ENCODE data around the gene LIMK2. TPM values are rescaled to one million over a fixed set of nuclear protein-coding genes. Genes with fewer than 3 reads are reported as not detected.

Gene LIMK2
- total and polyA plus RNA-seq, 4 donors, result 6.6 to 39.2 (median 13.4) TPM

GRCh38 chr22:31241200-31241599 lies 29.1 kb downstream of the LIMK2 start:
- H3K4me1 ChIP-seq (ENCODE audit: control insufficient read depth in 4 of 4, insufficient read depth in 4 of 4, low read length in 3 of 4), result peaks cover 0 to 3% (median 1%) of the 10 kb centered on the region in 4 donors
- H3K27ac ChIP-seq (ENCODE audit: low read depth in 1 of 2, low read length in 2 of 2), result no peak overlapping the region
- 17% methylated on average over 1 of the region's 1 CpG for WGBS
- no peaks in the 10 kb centered on the region for H3K27me3 ChIP-seq (ENCODE audit: control insufficient read depth in 4 of 4, insufficient read depth in 4 of 4, low read length in 3 of 4)
- peaks cover 0 to 3% (median 0%) of the 10 kb centered on the region in 4 donors for H3K36me3 ChIP-seq (ENCODE audit: control insufficient read depth in 4 of 4, insufficient read depth in 3 of 4, low read depth in 1 of 4, low read length in 3 of 4)
- no peaks in the 10 kb centered on the region for H3K9me3 ChIP-seq (ENCODE audit: control insufficient read depth in 4 of 4, low read length in 3 of 4)
- TF ChIP-seq NR2F2 (IDR thresholded peaks at IDR 0.05) (peak; percentile 36), RXRA (IDR thresholded peaks at IDR 0.05) (peak; percentile 40 to 56), HNF4A (conservative IDR thresholded peaks at IDR 0.05) (peak; percentile 81 to 95), GABPA (IDR thresholded peaks at IDR 0.05 in 1 of 2, conservative IDR thresholded peaks at IDR 0.05 in 1 of 2) (no peak), HNF4G (IDR thresholded peaks at IDR 0.05) (peak; percentile 69), JUND (IDR thresholded peaks at IDR 0.05) (peak; percentile 24 to 34)
- TF ChIP-seq, protein P1, sequence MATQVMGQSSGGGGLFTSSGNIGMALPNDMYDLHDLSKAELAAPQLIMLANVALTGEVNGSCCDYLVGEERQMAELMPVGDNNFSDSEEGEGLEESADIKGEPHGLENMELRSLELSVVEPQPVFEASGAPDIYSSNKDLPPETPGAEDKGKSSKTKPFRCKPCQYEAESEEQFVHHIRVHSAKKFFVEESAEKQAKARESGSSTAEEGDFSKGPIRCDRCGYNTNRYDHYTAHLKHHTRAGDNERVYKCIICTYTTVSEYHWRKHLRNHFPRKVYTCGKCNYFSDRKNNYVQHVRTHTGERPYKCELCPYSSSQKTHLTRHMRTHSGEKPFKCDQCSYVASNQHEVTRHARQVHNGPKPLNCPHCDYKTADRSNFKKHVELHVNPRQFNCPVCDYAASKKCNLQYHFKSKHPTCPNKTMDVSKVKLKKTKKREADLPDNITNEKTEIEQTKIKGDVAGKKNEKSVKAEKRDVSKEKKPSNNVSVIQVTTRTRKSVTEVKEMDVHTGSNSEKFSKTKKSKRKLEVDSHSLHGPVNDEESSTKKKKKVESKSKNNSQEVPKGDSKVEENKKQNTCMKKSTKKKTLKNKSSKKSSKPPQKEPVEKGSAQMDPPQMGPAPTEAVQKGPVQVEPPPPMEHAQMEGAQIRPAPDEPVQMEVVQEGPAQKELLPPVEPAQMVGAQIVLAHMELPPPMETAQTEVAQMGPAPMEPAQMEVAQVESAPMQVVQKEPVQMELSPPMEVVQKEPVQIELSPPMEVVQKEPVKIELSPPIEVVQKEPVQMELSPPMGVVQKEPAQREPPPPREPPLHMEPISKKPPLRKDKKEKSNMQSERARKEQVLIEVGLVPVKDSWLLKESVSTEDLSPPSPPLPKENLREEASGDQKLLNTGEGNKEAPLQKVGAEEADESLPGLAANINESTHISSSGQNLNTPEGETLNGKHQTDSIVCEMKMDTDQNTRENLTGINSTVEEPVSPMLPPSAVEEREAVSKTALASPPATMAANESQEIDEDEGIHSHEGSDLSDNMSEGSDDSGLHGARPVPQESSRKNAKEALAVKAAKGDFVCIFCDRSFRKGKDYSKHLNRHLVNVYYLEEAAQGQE (IDR thresholded peaks at IDR 0.05), result no peak
- DNase-seq (ENCODE audit: low spot score), result no peak
- no peak overlapping the region for H3K9ac ChIP-seq (ENCODE audit: low read depth in 1 of 2, low read length in 2 of 2)
- H3K4me3 ChIP-seq (ENCODE audit: low read depth in 1 of 3, low read length in 3 of 3), result no peak overlapping the region

DNA sequence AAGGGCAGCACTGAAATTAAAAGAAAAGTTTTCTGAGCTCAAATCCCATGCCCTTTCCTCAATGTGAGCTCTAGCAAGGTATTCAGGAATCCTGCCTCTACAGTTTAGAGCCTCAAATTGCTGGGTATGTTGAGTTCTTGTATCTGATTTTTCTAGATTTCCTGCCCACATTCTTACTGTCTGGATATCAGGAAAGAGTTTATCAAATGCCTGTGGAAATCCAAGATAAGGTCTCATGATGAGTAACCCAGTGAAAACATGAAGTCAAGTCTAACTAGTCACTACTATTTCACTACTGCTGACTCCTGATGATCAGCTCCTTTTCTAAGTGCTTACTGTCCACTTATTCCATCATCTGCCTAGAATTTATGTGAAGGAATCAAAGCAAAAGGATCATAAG lies 29.8 kb downstream of the LIMK2 start:
- no peak for DNase-seq (ENCODE audit: low spot score)
- Histone ChIP-seq H3K9me3 (ENCODE audit: control insufficient read depth in 4 of 4, low read length in 3 of 4) (no peaks in the 10 kb centered on the region), H3K9ac (ENCODE audit: low read depth in 1 of 2, low read length in 2 of 2) (no peak overlapping the region), H3K27ac (ENCODE audit: low read depth in 1 of 2, low read length in 2 of 2) (no peak overlapping the region), H3K36me3 (ENCODE audit: control insufficient read depth in 4 of 4, insufficient read depth in 3 of 4, low read depth in 1 of 4, low read length in 3 of 4) (peaks cover 0 to 2% (median 0%) of the 10 kb centered on the region in 4 donors), H3K4me3 (ENCODE audit: low read depth in 1 of 3, low read length in 3 of 3) (no peak overlapping the region), H3K4me1 (ENCODE audit: control insufficient read depth in 4 of 4, insufficient read depth in 4 of 4, low read length in 3 of 4) (peaks cover 0 to 3% (median 1%) of the 10 kb centered on the region in 4 donors), H3K27me3 (ENCODE audit: control insufficient read depth in 4 of 4, insufficient read depth in 4 of 4, low read length in 3 of 4) (no peaks in the 10 kb centered on the region)
- no peak for TF ChIP-seq ZBTB33 (IDR thresholded peaks at IDR 0.05)
- TF ChIP-seq, protein P2, sequence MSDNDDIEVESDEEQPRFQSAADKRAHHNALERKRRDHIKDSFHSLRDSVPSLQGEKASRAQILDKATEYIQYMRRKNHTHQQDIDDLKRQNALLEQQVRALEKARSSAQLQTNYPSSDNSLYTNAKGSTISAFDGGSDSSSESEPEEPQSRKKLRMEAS (IDR thresholded peaks at IDR 0.05), result no peak
- no peak for TF ChIP-seq FOXA1 (IDR thresholded peaks at IDR 0.05)
- TF ChIP-seq TAF1 (conservative IDR thresholded peaks at IDR 0.05), result no peak
- no peak for TF ChIP-seq ATF3 (IDR thresholded peaks at IDR 0.05)
- TF ChIP-seq, protein P1 (IDR thresholded peaks at IDR 0.05), result no peak
- no peak for TF ChIP-seq RAD21 (IDR thresholded peaks at IDR 0.05)
- no peak for TF ChIP-seq CTCF (IDR thresholded peaks at IDR 0.05; ENCODE audit: low read depth, low read length, missing input control)
- TF ChIP-seq JUND (IDR thresholded peaks at IDR 0.05), result no peak
- TF ChIP-seq EGR1 (IDR thresholded peaks at IDR 0.05; ENCODE audit: low read depth in 2 of 2), result no peak
- TF ChIP-seq HNF4A (conservative IDR thresholded peaks at IDR 0.05), result no peak
- no peak for TF ChIP-seq SP1 (IDR thresholded peaks at IDR 0.05)
- no peak for TF ChIP-seq FOXA2 (IDR thresholded peaks at IDR 0.05)
- TF ChIP-seq RXRA (IDR thresholded peaks at IDR 0.05), result no peak
- TF ChIP-seq HNF4G (IDR thresholded peaks at IDR 0.05), result no peak
- TF ChIP-seq GABPA (IDR thresholded peaks at IDR 0.05 in 1 of 2, conservative IDR thresholded peaks at IDR 0.05 in 1 of 2), result no peak
- no peak for TF ChIP-seq NR2F2 (IDR thresholded peaks at IDR 0.05)
- TF ChIP-seq YY1 (IDR thresholded peaks at IDR 0.05), result no peak

All from liver (tissue), 9 donors.